ENCODE measurements around the gene LIPN. TPM values are rescaled to one million over a fixed set of nuclear protein-coding genes. Genes with fewer than 3 reads are reported as not detected.

Gene LIPN
- total and polyA plus RNA-seq, 2 donors (not counting 3 experiments of a cell fraction or from before 2014, with no cell fraction given), result not detected

DNA sequence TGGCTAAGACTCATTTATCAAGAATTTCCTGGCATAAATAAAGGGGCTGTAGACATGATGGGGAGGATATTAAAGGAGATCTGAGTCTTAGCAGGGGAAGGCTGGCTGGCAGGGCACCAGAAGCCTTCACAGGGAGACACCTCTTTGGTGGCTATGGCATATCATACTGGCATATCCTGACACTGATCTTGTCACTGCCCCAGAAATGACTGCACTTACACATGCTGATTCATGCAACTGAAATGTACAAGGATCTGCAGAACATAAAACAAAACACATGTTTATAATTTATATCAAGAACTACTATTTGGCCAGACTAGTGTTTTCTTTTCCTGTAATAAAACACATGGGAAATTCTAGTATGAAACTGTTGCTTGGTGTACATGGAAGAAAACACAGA is 5.5 kb upstream of the LIPN start:
- H3K4me3 ChIP-seq (replicated peaks in 1 of 3; ENCODE audit: insufficient read depth in 1 of 3, low read depth in 1 of 3, low read length in 3 of 3), result no peak overlapping the region
- H3K36me3 ChIP-seq (ENCODE audit: control insufficient read depth in 2 of 2, extremely low read depth in 1 of 2, insufficient read depth in 2 of 2, low read length in 2 of 2), result no peaks in the 10 kb centered on the region
- DNase-seq (ENCODE audit: low read depth, low spot score) (peak; percentile 75), FAIRE-seq (peak; percentile 57)
- H3K4me2 ChIP-seq (ENCODE audit: insufficient read depth, low read length), result peak overlapping the region; percentile 44
- dilution Hi-C loops (cut with MboI; ENCODE audit: extremely low pct_ligation_motif_present, low sequenced_read_pairs), result no loop called here
- peak; percentile 13 for TF ChIP-seq JUN (IDR thresholded peaks at IDR 0.05; ENCODE audit: borderline replicate concordance, insufficient read depth, insufficient read length, low read depth)
- TF ChIP-seq FOS (IDR thresholded peaks at IDR 0.05; ENCODE audit: borderline replicate concordance, insufficient read depth, low read length), result peak; percentile 57
- TF ChIP-seq GATA2 (IDR thresholded peaks at IDR 0.05; ENCODE audit: insufficient read depth, insufficient read length, low read depth, low read length), result peak; percentile 77
- no peak for TF ChIP-seq POLR2AphosphoS5 (IDR thresholded peaks at IDR 0.05; ENCODE audit: insufficient read depth, low read depth, low read length)
- ChIA-PET CTCF (interaction anchor here (1.4 kb wide), 1 partner anchor 37 kb away, joined by 4 read pairs; no protein-coding TSS in a partner anchor), POLR2A (no interaction called here)
- H2AFZ ChIP-seq (ENCODE audit: low read depth, low read length), result peak overlapping the region; percentile 32
- no peaks in the 10 kb centered on the region for H3K9me1 ChIP-seq (replicated peaks; ENCODE audit: control insufficient read depth, extremely low read depth, insufficient read depth, low read length)
- no peaks in the 10 kb centered on the region for H3K9me3 ChIP-seq (replicated peaks; ENCODE audit: control insufficient read depth, insufficient read depth, low read length)
- intact Hi-C loops (cut with micrococcal nuclease), result loop anchor here (2.0 kb wide), 1 partner anchor 47 kb away; the partner anchor contains the start of gene LIPK
- BruUV-seq (replicated peaks), result no TSS peak
- no peak overlapping the region for H3K9ac ChIP-seq (replicated peaks; ENCODE audit: extremely low read depth, insufficient read depth, low read length)
- no peaks in the 10 kb centered on the region for H3K79me2 ChIP-seq (ENCODE audit: control insufficient read depth, insufficient read depth, low read length)
- H3K4me1 ChIP-seq (ENCODE audit: control insufficient read depth, extremely low read depth, insufficient read depth, low read length), result peaks cover 14% of the 10 kb centered on the region
- H3K27me3 ChIP-seq (ENCODE audit: control insufficient read depth in 2 of 2, insufficient read depth in 2 of 2, low read length in 2 of 2), result no peaks in the 10 kb centered on the region
- no peaks in the 10 kb centered on the region for H4K20me1 ChIP-seq (replicated peaks; ENCODE audit: control insufficient read depth, extremely low read depth, insufficient read depth, low read length)
- H3K27ac ChIP-seq (ENCODE audit: insufficient read depth, low read depth, low read length), result no peak overlapping the region

GRCh38 chr10:88755753-88756152 is 4.1 kb upstream of the LIPN start:
- H2AFZ ChIP-seq (ENCODE audit: low read depth, low read length), result no peak overlapping the region
- no peaks in the 10 kb centered on the region for H3K9me3 ChIP-seq (replicated peaks; ENCODE audit: control insufficient read depth, insufficient read depth, low read length)
- peaks cover 14% of the 10 kb centered on the region for H3K4me1 ChIP-seq (ENCODE audit: control insufficient read depth, extremely low read depth, insufficient read depth, low read length)
- H3K9me1 ChIP-seq (replicated peaks; ENCODE audit: control insufficient read depth, extremely low read depth, insufficient read depth, low read length), result no peaks in the 10 kb centered on the region
- FAIRE-seq (no peak), DNase-seq (ENCODE audit: low read depth, low spot score) (no peak)
- no peaks in the 10 kb centered on the region for H3K79me2 ChIP-seq (ENCODE audit: control insufficient read depth, insufficient read depth, low read length)
- dilution Hi-C loops (cut with MboI; ENCODE audit: extremely low pct_ligation_motif_present, low sequenced_read_pairs) (no loop called here), intact Hi-C loops (cut with micrococcal nuclease) (loop anchor here (2.0 kb wide), 1 partner anchor 49 kb away; the partner anchor contains the start of gene LIPK)
- CTCF ChIA-PET, result interaction anchor here (1.1 to 1.4 kb wide), 2 partner anchors 27 to 35 kb away, joined by 4 to 5 read pairs; no protein-coding TSS in a partner anchor
- no peaks in the 10 kb centered on the region for H3K27me3 ChIP-seq (ENCODE audit: control insufficient read depth in 2 of 2, insufficient read depth in 2 of 2, low read length in 2 of 2)
- H3K36me3 ChIP-seq (ENCODE audit: control insufficient read depth in 2 of 2, extremely low read depth in 1 of 2, insufficient read depth in 2 of 2, low read length in 2 of 2), result no peaks in the 10 kb centered on the region
- TF ChIP-seq EZH2 (IDR thresholded peaks at IDR 0.05; ENCODE audit: borderline replicate concordance, low read depth, low read length, severe bottlenecking) (no peak), GATA2 (IDR thresholded peaks at IDR 0.05; ENCODE audit: insufficient read depth, insufficient read length, low read depth, low read length) (no peak), JUN (IDR thresholded peaks at IDR 0.05; ENCODE audit: borderline replicate concordance, insufficient read depth, insufficient read length, low read depth) (no peak), POLR2A (IDR thresholded peaks at IDR 0.05; ENCODE audit: low read depth, low read length) (no peak), CTCF (IDR thresholded peaks at IDR 0.05; ENCODE audit: extremely low read depth in 1 of 2, insufficient read depth in 1 of 2, low read depth in 1 of 2, low read length in 2 of 2) (no peak), MYC (IDR thresholded peaks at IDR 0.05; ENCODE audit: low read depth, low read length) (no peak), FOS (IDR thresholded peaks at IDR 0.05; ENCODE audit: borderline replicate concordance, insufficient read depth, low read length) (no peak), POLR2AphosphoS5 (IDR thresholded peaks at IDR 0.05; ENCODE audit: insufficient read depth, low read depth, low read length) (no peak)
- TF ChIP-seq, protein P1, sequence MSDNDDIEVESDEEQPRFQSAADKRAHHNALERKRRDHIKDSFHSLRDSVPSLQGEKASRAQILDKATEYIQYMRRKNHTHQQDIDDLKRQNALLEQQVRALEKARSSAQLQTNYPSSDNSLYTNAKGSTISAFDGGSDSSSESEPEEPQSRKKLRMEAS (IDR thresholded peaks at IDR 0.05; ENCODE audit: insufficient read depth, insufficient read length), result no peak
- H3K4me3 ChIP-seq (replicated peaks in 1 of 3; ENCODE audit: insufficient read depth in 1 of 3, low read depth in 1 of 3, low read length in 3 of 3), result no peak overlapping the region
- BruUV-seq (replicated peaks), result no TSS peak
- H3K9ac ChIP-seq (replicated peaks; ENCODE audit: extremely low read depth, insufficient read depth, low read length), result no peak overlapping the region
- H3K27ac ChIP-seq (ENCODE audit: insufficient read depth, low read depth, low read length), result no peak overlapping the region
- POLR2A ChIA-PET, result no interaction called here
- H3K4me2 ChIP-seq (ENCODE audit: insufficient read depth, low read length), result no peak overlapping the region
- no peaks in the 10 kb centered on the region for H4K20me1 ChIP-seq (replicated peaks; ENCODE audit: control insufficient read depth, extremely low read depth, insufficient read depth, low read length)

All from endothelial cell of umbilical vein (primary cell).